IMR-90 (cell line): Measurements from ENCODE around the gene RANBP3.
"Not testable (repeated sequence)": the region's sequence is repeated elsewhere in the genome, so short reads cannot be mapped to it uniquely, and the experiment has no call there.

Experiments
- CTCF ChIP-seq: conservative IDR thresholded peaks from 2 replicates; pipeline ENCODE4 v1.5.1; 2012; ENCODE audit warnings: mild to moderate bottlenecking, low read depth, low read length, improper control_type of control experiment
- FOS ChIP-seq: fragments of 150-350 bp; IDR thresholded peaks from 2 replicates; pipeline ENCODE4 v1.6.1; 2016; ENCODE audit warnings: low read depth, low read length
- MAZ ChIP-seq: IDR thresholded peaks from 2 replicates; pipeline ENCODE4 v1.6.1; 2012; ENCODE audit warnings: low read depth, mild to moderate bottlenecking, low read length, improper control_type of control experiment, moderate library complexity, borderline replicate concordance
- NFE2L2 ChIP-seq: fragments of 150-350 bp; IDR thresholded peaks from 2 replicates; pipeline ENCODE4 v1.6.1; 2016; ENCODE audit warnings: low read depth, mild to moderate bottlenecking, low read length
- POLR2A ChIP-seq: IDR thresholded peaks from 2 replicates; pipeline ENCODE4 v1.6.1; 2012; ENCODE audit warnings: mild to moderate bottlenecking, low read depth, low read length
- RAD21 ChIP-seq: IDR thresholded peaks from 2 replicates; pipeline ENCODE4 v1.6.1; 2012; ENCODE audit warnings: low read length, improper control_type of control experiment
- RFX5 ChIP-seq: IDR thresholded peaks from 2 replicates; pipeline ENCODE4 v1.8.0; 2012; ENCODE audit warnings: low read depth, mild to moderate bottlenecking, low read length, moderate library complexity
- USF2 ChIP-seq: fragments of 150-350 bp; IDR thresholded peaks from 2 replicates; pipeline ENCODE4 v1.6.1; 2017; ENCODE audit warnings: mild to moderate bottlenecking, antibody characterized with exemption, low read length, low read depth

- TF ChIP-seq POLR2A, NFE2L2, RFX5, MAZ, CTCF, USF2, FOS, RAD21: not testable (repeated sequence)
These were observed 93.7 kb downstream of the RANBP3 start for GRCh38 chr19:5884065-5884811.
